ENCODE results near the gene PKNOX1.
"Not testable (repeated sequence)": the region's sequence is repeated elsewhere in the genome, so short reads cannot be mapped to it uniquely, and the experiment has no call there.

- TF ChIP-seq SIN3A (IDR thresholded peaks at IDR 0.05; ENCODE audit: low read depth); MAX (IDR thresholded peaks at IDR 0.05); CTCF (IDR thresholded peaks at IDR 0.05 in 2 of 3, conservative IDR thresholded peaks at IDR 0.05 in 1 of 3; ENCODE audit: borderline replicate concordance in 1 of 3, insufficient read depth in 1 of 3, low read depth in 2 of 3, low read length in 2 of 3); RAD21 (IDR thresholded peaks at IDR 0.05; ENCODE audit: low read depth); ELF1 (IDR thresholded peaks at IDR 0.05; ENCODE audit: borderline replicate concordance, low read depth); EZH2 (IDR thresholded peaks at IDR 0.05); POLR2AphosphoS5 (IDR thresholded peaks at IDR 0.05; ENCODE audit: low read depth, low read length); TCF7L2 (IDR thresholded peaks at IDR 0.05; ENCODE audit: borderline replicate concordance, extremely low read depth, insufficient read depth, insufficient read length); POLR2A (IDR thresholded peaks at IDR 0.05; ENCODE audit: borderline replicate concordance, extremely low read depth, insufficient read depth, insufficient read length); ZFX (IDR thresholded peaks at IDR 0.05); YY1 (IDR thresholded peaks at IDR 0.05; ENCODE audit: extremely low read depth, insufficient replicate concordance, low read depth, low read length); SP1 (IDR thresholded peaks at IDR 0.05; ENCODE audit: low read depth); EZH2phosphoT487 (IDR thresholded peaks at IDR 0.05; ENCODE audit: borderline replicate concordance): not testable (repeated sequence)
- TF ChIP-seq, protein P1, sequence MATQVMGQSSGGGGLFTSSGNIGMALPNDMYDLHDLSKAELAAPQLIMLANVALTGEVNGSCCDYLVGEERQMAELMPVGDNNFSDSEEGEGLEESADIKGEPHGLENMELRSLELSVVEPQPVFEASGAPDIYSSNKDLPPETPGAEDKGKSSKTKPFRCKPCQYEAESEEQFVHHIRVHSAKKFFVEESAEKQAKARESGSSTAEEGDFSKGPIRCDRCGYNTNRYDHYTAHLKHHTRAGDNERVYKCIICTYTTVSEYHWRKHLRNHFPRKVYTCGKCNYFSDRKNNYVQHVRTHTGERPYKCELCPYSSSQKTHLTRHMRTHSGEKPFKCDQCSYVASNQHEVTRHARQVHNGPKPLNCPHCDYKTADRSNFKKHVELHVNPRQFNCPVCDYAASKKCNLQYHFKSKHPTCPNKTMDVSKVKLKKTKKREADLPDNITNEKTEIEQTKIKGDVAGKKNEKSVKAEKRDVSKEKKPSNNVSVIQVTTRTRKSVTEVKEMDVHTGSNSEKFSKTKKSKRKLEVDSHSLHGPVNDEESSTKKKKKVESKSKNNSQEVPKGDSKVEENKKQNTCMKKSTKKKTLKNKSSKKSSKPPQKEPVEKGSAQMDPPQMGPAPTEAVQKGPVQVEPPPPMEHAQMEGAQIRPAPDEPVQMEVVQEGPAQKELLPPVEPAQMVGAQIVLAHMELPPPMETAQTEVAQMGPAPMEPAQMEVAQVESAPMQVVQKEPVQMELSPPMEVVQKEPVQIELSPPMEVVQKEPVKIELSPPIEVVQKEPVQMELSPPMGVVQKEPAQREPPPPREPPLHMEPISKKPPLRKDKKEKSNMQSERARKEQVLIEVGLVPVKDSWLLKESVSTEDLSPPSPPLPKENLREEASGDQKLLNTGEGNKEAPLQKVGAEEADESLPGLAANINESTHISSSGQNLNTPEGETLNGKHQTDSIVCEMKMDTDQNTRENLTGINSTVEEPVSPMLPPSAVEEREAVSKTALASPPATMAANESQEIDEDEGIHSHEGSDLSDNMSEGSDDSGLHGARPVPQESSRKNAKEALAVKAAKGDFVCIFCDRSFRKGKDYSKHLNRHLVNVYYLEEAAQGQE (IDR thresholded peaks at IDR 0.05; ENCODE audit: low read depth), result not testable (repeated sequence)
Observed at GRCh38 chr21:43045876-43046821, 71.8 kb downstream of the PKNOX1 start.

Measured in HCT116 (cell line).